Measurements from ENCODE around the gene PCBP4. TPM values are rescaled to one million over a fixed set of nuclear protein-coding genes. Genes with fewer than 3 reads are reported as not detected.

Gene PCBP4
- total RNA-seq, 4 donors from 2014 or later, result 184 to 320 (median 199) TPM

- in situ Hi-C loops (cut with MboI; ENCODE audit: low sequenced_read_pairs in 4 of 4), result loop anchor here in 2 of 4 donors (10.0 kb wide), 1 partner anchor 48 kb away; the partner anchor contains the start of gene DUSP7 (in 2 of the 2)
- peak overlapping the region; percentile 70 to 82 (median 80) for H3K27ac ChIP-seq
Observed at GRCh38 chr3:52006820-52007133, 39.5 kb upstream of the PCBP4 start.

GRCh38 chr3:52006017-52006819, 39.0 kb upstream of the PCBP4 start:
- no peaks in the 10 kb centered on the region for H3K27me3 ChIP-seq
- peaks cover 43 to 45% of the 10 kb centered on the region in 2 donors for H3K4me1 ChIP-seq
- H3K36me3 ChIP-seq, result no peaks in the 10 kb centered on the region
- ATAC-seq (no peak), DNase-seq (peak in 1 of 2 donors; percentile 21)
- intact Hi-C loops (cut with DNase I; ENCODE audit: low total_unique reads) (loop anchor here (10.0 kb wide), 1 partner anchor 329 kb away; no protein-coding TSS in a partner anchor), in situ Hi-C loops (cut with MboI; ENCODE audit: low sequenced_read_pairs in 4 of 4) (loop anchor here in 2 of 4 donors (10.0 kb wide), 1 partner anchor 49 kb away; the partner anchor contains the start of gene DUSP7 (in 2 of the 2))
- TF ChIP-seq POLR2A (IDR thresholded peaks at IDR 0.05), result no peak
- TF ChIP-seq CTCF (IDR thresholded peaks at IDR 0.05 in 4 of 5, conservative IDR thresholded peaks at IDR 0.05 in 1 of 5), result no peak
- no peaks in the 10 kb centered on the region for H3K9me3 ChIP-seq
- H3K27ac ChIP-seq, result peak overlapping the region in 3 of 4 donors; percentile 78 to 82 (median 81)
- H3K4me3 ChIP-seq, result no peak overlapping the region

More at GRCh38 chr3:52006820-52007133, 39.5 kb upstream of the PCBP4 start:
- peak in 1 of 2 donors; percentile 2 for ATAC-seq
- Histone ChIP-seq H3K4me3 (no peak overlapping the region), H3K9me3 (no peaks in the 10 kb centered on the region), H3K4me1 (peaks cover 40 to 44% of the 10 kb centered on the region in 2 donors), H3K36me3 (no peaks in the 10 kb centered on the region), H3K27me3 (no peaks in the 10 kb centered on the region)
- intact Hi-C loops (cut with DNase I; ENCODE audit: low total_unique reads), result loop anchor here (10.0 kb wide), 1 partner anchor 328 kb away; no protein-coding TSS in a partner anchor
- TF ChIP-seq CTCF (IDR thresholded peaks at IDR 0.05 in 4 of 5, conservative IDR thresholded peaks at IDR 0.05 in 1 of 5), result no peak
- TF ChIP-seq POLR2A (IDR thresholded peaks at IDR 0.05), result no peak
- no peak for DNase-seq

GRCh38 chr3:52005571-52005986, 38.3 kb upstream of the PCBP4 start:
- no peaks in the 10 kb centered on the region for H3K27me3 ChIP-seq
- peak overlapping the region; percentile 26 to 82 (median 68) for H3K27ac ChIP-seq
- no peak for ATAC-seq
- no peak for DNase-seq
- no peaks in the 10 kb centered on the region for H3K9me3 ChIP-seq
- no peak for TF ChIP-seq POLR2A (IDR thresholded peaks at IDR 0.05)
- no peak for TF ChIP-seq CTCF (IDR thresholded peaks at IDR 0.05 in 4 of 5, conservative IDR thresholded peaks at IDR 0.05 in 1 of 5)
- intact Hi-C loops (cut with DNase I; ENCODE audit: low total_unique reads), result loop anchor here (10.0 kb wide), 1 partner anchor 329 kb away; no protein-coding TSS in a partner anchor
- H3K4me1 ChIP-seq, result peaks cover 40 to 45% of the 10 kb centered on the region in 2 donors
- H3K4me3 ChIP-seq, result no peak overlapping the region
- in situ Hi-C loops (cut with MboI; ENCODE audit: low sequenced_read_pairs in 4 of 4), result loop anchor here in 2 of 4 donors (10.0 kb wide), 1 partner anchor 49 kb away; the partner anchor contains the start of gene DUSP7 (in 2 of the 2)
- no peaks in the 10 kb centered on the region for H3K36me3 ChIP-seq

- peak overlapping the region; percentile 26 to 82 (median 68) for H3K27ac ChIP-seq
- intact Hi-C loops (cut with DNase I; ENCODE audit: low total_unique reads) (loop anchor here (10.0 kb wide), 1 partner anchor 330 kb away; no protein-coding TSS in a partner anchor), in situ Hi-C loops (cut with MboI; ENCODE audit: low sequenced_read_pairs in 4 of 4) (loop anchor here (5.0 to 10.0 kb wide), 4 partner anchors 47 to 137 kb away; partner anchors contain the start of gene DUSP7 (in 3 of the 4))
Observed at GRCh38 chr3:52004906-52005395, 37.7 kb upstream of the PCBP4 start.

More at GRCh38 chr3:52004906-52005395, 37.7 kb upstream of the PCBP4 start:
- Histone ChIP-seq H3K4me1 (peaks cover 40 to 45% of the 10 kb centered on the region in 2 donors), H3K36me3 (no peaks in the 10 kb centered on the region), H3K27me3 (no peaks in the 10 kb centered on the region), H3K4me3 (no peak overlapping the region), H3K9me3 (no peaks in the 10 kb centered on the region)
- no peak for TF ChIP-seq POLR2A (IDR thresholded peaks at IDR 0.05)
- no peak for TF ChIP-seq CTCF (IDR thresholded peaks at IDR 0.05 in 4 of 5, conservative IDR thresholded peaks at IDR 0.05 in 1 of 5)
- ATAC-seq, result peak in 1 of 2 donors; percentile 9
- DNase-seq, result no peak

Data from gastrocnemius medialis (tissue), 4 donors.